Measurements from ENCODE around the gene HIP1R. TPM values are rescaled to one million over a fixed set of nuclear protein-coding genes. Genes with fewer than 3 reads are reported as not detected.

The HIP1R gene
- polyA plus RNA-seq, 1 experiment: 7.2 TPM

GRCh38 chr12:122807651-122808050 is 27.6 kb upstream of the HIP1R start:
- DNase-seq (ENCODE audit: low read depth, low spot score): no peak
- H3K27ac ChIP-seq (ENCODE audit: low read depth, low read length): no peak overlapping the region
- no peaks in the 10 kb centered on the region for H3K9me3 ChIP-seq (ENCODE audit: control insufficient read depth, insufficient read depth, low read length)
- ChIA-PET POLR2A (no interaction called here), CTCF (interaction anchor here (2.7 kb wide), 1 partner anchor 14 kb away, joined by 13 read pairs; no protein-coding TSS in a partner anchor)
- no peaks in the 10 kb centered on the region for H3K27me3 ChIP-seq (ENCODE audit: control insufficient read depth, insufficient read depth, low read length)
- TF ChIP-seq, protein P1, sequence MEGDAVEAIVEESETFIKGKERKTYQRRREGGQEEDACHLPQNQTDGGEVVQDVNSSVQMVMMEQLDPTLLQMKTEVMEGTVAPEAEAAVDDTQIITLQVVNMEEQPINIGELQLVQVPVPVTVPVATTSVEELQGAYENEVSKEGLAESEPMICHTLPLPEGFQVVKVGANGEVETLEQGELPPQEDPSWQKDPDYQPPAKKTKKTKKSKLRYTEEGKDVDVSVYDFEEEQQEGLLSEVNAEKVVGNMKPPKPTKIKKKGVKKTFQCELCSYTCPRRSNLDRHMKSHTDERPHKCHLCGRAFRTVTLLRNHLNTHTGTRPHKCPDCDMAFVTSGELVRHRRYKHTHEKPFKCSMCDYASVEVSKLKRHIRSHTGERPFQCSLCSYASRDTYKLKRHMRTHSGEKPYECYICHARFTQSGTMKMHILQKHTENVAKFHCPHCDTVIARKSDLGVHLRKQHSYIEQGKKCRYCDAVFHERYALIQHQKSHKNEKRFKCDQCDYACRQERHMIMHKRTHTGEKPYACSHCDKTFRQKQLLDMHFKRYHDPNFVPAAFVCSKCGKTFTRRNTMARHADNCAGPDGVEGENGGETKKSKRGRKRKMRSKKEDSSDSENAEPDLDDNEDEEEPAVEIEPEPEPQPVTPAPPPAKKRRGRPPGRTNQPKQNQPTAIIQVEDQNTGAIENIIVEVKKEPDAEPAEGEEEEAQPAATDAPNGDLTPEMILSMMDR (IDR thresholded peaks at IDR 0.05; ENCODE audit: low read depth, low read length): no peak
- no peak overlapping the region for H3K4me3 ChIP-seq (ENCODE audit: low read depth, low read length)

- TF ChIP-seq, protein P1 (IDR thresholded peaks at IDR 0.05; ENCODE audit: low read depth, low read length): no peak
- Histone ChIP-seq H3K27me3 (ENCODE audit: control insufficient read depth, insufficient read depth, low read length) (no peaks in the 10 kb centered on the region), H3K27ac (ENCODE audit: low read depth, low read length) (no peak overlapping the region), H3K4me3 (ENCODE audit: low read depth, low read length) (no peak overlapping the region), H3K9me3 (ENCODE audit: control insufficient read depth, insufficient read depth, low read length) (no peaks in the 10 kb centered on the region)
- DNase-seq (ENCODE audit: low read depth, low spot score): no peak
- ChIA-PET CTCF (interaction anchor here (0.6 kb wide), 1 partner anchor 144 kb away, joined by 3 read pairs; no protein-coding TSS in a partner anchor), POLR2A (no interaction called here)
These were observed 23.5 kb upstream of the HIP1R start for GRCh38 chr12:122811777-122812176.

DNA sequence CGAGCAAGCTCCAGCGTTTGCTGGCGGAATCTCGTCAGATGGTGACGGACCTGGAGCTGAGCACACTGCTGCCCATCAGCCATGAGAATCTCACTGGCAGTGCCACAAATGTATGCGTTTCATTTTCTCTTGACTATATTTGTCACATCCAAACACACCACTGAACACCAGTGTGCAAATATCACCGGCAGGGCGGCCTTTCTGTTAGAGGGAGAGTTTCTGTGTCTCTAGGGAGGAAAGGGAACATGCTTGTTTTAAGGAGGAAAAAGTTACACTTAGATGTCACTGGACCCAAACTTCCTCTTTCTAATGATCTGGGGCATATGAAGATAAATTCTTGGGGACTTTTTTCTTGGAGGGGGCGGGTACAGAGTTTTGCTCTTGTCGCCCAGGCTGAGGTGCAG is 21.9 kb upstream of the HIP1R start:
- TF ChIP-seq, protein P1 (IDR thresholded peaks at IDR 0.05; ENCODE audit: low read depth, low read length): no peak
- H3K27me3 ChIP-seq (ENCODE audit: control insufficient read depth, insufficient read depth, low read length): no peaks in the 10 kb centered on the region
- no peaks in the 10 kb centered on the region for H3K9me3 ChIP-seq (ENCODE audit: control insufficient read depth, insufficient read depth, low read length)
- H3K4me3 ChIP-seq (ENCODE audit: low read depth, low read length): no peak overlapping the region
- ChIA-PET POLR2A (no interaction called here), CTCF (interaction anchor here (1.6 kb wide), 1 partner anchor 20 kb away, joined by 9 read pairs; no protein-coding TSS in a partner anchor)
- DNase-seq (ENCODE audit: low read depth, low spot score): no peak
- H3K27ac ChIP-seq (ENCODE audit: low read depth, low read length): no peak overlapping the region

GRCh38 chr12:122819209-122819785 is 16.0 kb upstream of the HIP1R start:
- H3K27ac ChIP-seq (ENCODE audit: low read depth, low read length): no peak overlapping the region
- no peak for DNase-seq (ENCODE audit: low read depth, low spot score)
- ChIA-PET POLR2A (no interaction called here), CTCF (interaction anchor here (1.3 to 2.2 kb wide), 2 partner anchors 13 to 25 kb away, joined by 5 to 13 read pairs; no protein-coding TSS in a partner anchor)
- no peak overlapping the region for H3K4me3 ChIP-seq (ENCODE audit: low read depth, low read length)
- TF ChIP-seq, protein P1 (IDR thresholded peaks at IDR 0.05; ENCODE audit: low read depth, low read length): no peak
- no peaks in the 10 kb centered on the region for H3K9me3 ChIP-seq (ENCODE audit: control insufficient read depth, insufficient read depth, low read length)
- H3K27me3 ChIP-seq (ENCODE audit: control insufficient read depth, insufficient read depth, low read length): no peaks in the 10 kb centered on the region

- Histone ChIP-seq H3K9me3 (ENCODE audit: control insufficient read depth, insufficient read depth, low read length) (no peaks in the 10 kb centered on the region), H3K27ac (ENCODE audit: low read depth, low read length) (no peak overlapping the region), H3K4me3 (ENCODE audit: low read depth, low read length) (no peak overlapping the region), H3K27me3 (ENCODE audit: control insufficient read depth, insufficient read depth, low read length) (no peaks in the 10 kb centered on the region)
- ChIA-PET CTCF (no interaction called here), POLR2A (interaction anchor here (0.6 kb wide), 1 partner anchor 97 kb away, joined by 5 read pairs; no protein-coding TSS in a partner anchor)
- TF ChIP-seq, protein P1 (IDR thresholded peaks at IDR 0.05; ENCODE audit: low read depth, low read length): no peak
- no peak for DNase-seq (ENCODE audit: low read depth, low spot score)
These were observed 15.1 kb upstream of the HIP1R start for GRCh38 chr12:122820138-122820537.
